Esophagus muscularis mucosa (tissue), 4 donors: ENCODE data around the gene CHMP2A. TPM values are rescaled to one million over a fixed set of nuclear protein-coding genes. Genes with fewer than 3 reads are reported as not detected.

Experiments used
- DNase-seq: peaks from one replicate; pipeline ENCODE4 v3.0.0-alpha.2; 2017; ENCODE audit errors: extremely low spot score
- H3K27ac ChIP-seq, 4 donors: fragments of 200-600 bp; sonication (generic); replicated peaks in 1 of 4; 1 replicate in 3 of 4; 2 replicates in 1 of 4; pipeline ENCODE4 v1.5.1; 2016 to 2019; ENCODE audit warnings: mild to moderate bottlenecking in 1 of 4
- H3K27me3 ChIP-seq, 4 donors: fragments of 200-600 bp; sonication (generic); one replicate each; pipeline versions ENCODE4 v1.5.1 to v1.6.0; 2016 to 2019
- H3K36me3 ChIP-seq, 4 donors: fragments of 200-600 bp; sonication (generic); one replicate each; pipeline ENCODE4 v1.5.1; 2016 to 2019
- H3K4me1 ChIP-seq, 4 donors: fragments of 200-600 bp; sonication (generic); one replicate each; pipeline ENCODE4 v1.5.1; 2016 to 2019
- H3K4me3 ChIP-seq, 4 donors: fragments of 200-600 bp; sonication (generic); 1 replicate in 2 of 4; 2 replicates in 2 of 4; pipeline ENCODE4 v1.5.1; 2016 to 2019; ENCODE audit warnings: mild to moderate bottlenecking in 4 of 4, moderate library complexity in 1 of 4
- H3K9me3 ChIP-seq, 4 donors: fragments of 200-600 bp; sonication (generic); 1 replicate in 3 of 4; 2 replicates in 1 of 4; pipeline ENCODE4 v1.5.1; 2016 to 2019
- EP300 ChIP-seq: sonication (generic); formaldehyde crosslinking; IDR thresholded peaks from one replicate; pipeline ENCODE4 v1.6.1; 2017; ENCODE audit warnings: antibody characterized with exemption
- POLR2A ChIP-seq: fragments of 450-650 bp; IDR thresholded peaks from one replicate; pipeline ENCODE4 v1.6.1; 2017; ENCODE audit warnings: antibody characterized with exemption, moderate library complexity, mild to moderate bottlenecking, low read depth
- POLR2AphosphoS5 ChIP-seq, 2 donors: sonication (generic); formaldehyde crosslinking; IDR thresholded peaks; one replicate each; pipeline ENCODE4 v1.6.1; 2017; ENCODE audit warnings: antibody characterized with exemption in 2 of 2
- WGBS: methylation state at CpG from one replicate; pipeline ENCODE4 v1.1.5; 2018; 5-methylcytosine and 5-hydroxymethylcytosine counted together
- intact Hi-C: fragments of 100-400 bp; cut with DNase I; formaldehyde crosslinking; loops from one replicate; pipeline ENCODE4 v1.15.1; 2023
- total RNA-seq, 4 donors: library from RNA; depleted of rRNA; stranded (reverse); fragments of >200 nt; gene quantifications; one replicate each; pipeline versions ENCODE4 v1.1.0 to v1.2.1, GENCODE V29; 2016
- TF ChIP-seq, protein P1 (sequence below), 3 experiments: fragments of 200-600 bp in 2 of 3; fragments of 450-650 bp in 1 of 3; sonication (generic) in 2 of 3; IDR thresholded peaks; one replicate each; pipeline ENCODE4 v1.5.1; 2017 to 2019; ENCODE audit warnings: antibody characterized with exemption in 3 of 3, mild to moderate bottlenecking in 2 of 3, moderate library complexity in 1 of 3

Gene CHMP2A
- total RNA-seq = 100 to 1,000 TPM; 124 to 145 (median 141) TPM

DNA sequence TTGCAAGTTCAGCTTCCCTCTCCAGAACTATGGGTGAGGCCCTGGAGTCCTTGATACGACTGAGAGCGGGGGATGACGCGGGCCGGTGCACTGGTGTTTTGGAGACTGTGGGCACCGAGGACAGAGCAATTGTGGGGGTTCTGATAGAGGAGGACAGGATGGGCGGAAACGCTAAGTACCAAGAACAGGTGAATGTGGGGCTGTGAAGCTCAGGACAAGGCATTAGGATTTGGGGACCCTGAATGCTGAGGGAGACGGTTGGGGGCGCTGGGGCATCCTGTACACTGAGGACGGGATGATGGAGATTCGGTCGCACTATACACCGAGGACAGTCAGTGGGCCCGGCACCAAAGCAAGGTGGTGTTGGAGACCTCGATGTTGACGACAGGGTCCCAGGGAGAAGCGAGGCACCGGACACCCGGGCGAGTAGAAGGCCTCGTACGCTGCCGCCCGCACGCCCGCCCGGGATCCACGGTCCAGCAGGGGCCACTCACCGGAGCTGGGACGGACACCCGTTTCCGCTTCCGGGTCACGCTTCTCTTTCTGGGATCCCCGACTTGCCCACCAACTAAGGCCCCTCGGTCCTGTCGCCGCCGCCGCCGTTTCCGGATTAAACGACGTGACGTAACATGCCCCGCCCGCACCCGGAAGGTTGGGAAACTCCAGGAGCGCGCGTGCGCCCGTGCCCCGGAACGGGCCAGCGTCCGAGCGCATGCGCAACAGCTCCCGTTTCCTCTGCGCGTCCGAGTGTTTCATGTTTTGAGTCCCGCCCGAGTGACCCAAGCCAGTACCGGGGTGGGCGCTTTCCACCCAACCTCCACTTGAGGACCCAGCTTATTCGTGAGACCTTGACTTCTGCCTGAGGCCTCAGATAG lies at the start of gene CHMP2A:
CHMP2A (minus strand) TSS at position 612 of the 875 bp plus-strand sequence. CDS start 893 bp downstream, outside the sequence.
- H3K27ac ChIP-seq = peak within 1 kb of the TSS; percentile 94 to 100 (median 98)
- DNase-seq = peak; percentile 100
- peaks cover 40 to 59% (median 54%) of the 10 kb centered on the region in 4 donors for H3K36me3 ChIP-seq
- no peaks in the 10 kb centered on the region for H3K9me3 ChIP-seq
- H3K27me3 ChIP-seq = no peaks in the 10 kb centered on the region
- TF ChIP-seq POLR2A = peak; percentile 39
- TF ChIP-seq EP300 = no peak
- TF ChIP-seq POLR2AphosphoS5 (IDR thresholded peaks at IDR 0.05) = peak; percentile 93 to 98
- TF ChIP-seq, protein P1, sequence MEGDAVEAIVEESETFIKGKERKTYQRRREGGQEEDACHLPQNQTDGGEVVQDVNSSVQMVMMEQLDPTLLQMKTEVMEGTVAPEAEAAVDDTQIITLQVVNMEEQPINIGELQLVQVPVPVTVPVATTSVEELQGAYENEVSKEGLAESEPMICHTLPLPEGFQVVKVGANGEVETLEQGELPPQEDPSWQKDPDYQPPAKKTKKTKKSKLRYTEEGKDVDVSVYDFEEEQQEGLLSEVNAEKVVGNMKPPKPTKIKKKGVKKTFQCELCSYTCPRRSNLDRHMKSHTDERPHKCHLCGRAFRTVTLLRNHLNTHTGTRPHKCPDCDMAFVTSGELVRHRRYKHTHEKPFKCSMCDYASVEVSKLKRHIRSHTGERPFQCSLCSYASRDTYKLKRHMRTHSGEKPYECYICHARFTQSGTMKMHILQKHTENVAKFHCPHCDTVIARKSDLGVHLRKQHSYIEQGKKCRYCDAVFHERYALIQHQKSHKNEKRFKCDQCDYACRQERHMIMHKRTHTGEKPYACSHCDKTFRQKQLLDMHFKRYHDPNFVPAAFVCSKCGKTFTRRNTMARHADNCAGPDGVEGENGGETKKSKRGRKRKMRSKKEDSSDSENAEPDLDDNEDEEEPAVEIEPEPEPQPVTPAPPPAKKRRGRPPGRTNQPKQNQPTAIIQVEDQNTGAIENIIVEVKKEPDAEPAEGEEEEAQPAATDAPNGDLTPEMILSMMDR (IDR thresholded peaks at IDR 0.05) = peak in 1 of 3 experiments; percentile 27
- peak within 1 kb of the TSS; percentile 70 to 84 (median 75) for H3K4me3 ChIP-seq
- under 1% methylated on average over 25 of the region's 69 CpGs for WGBS
- peaks cover 39 to 50% (median 48%) of the 10 kb centered on the region in 4 donors for H3K4me1 ChIP-seq
- intact Hi-C loops = no loop called here

DNA sequence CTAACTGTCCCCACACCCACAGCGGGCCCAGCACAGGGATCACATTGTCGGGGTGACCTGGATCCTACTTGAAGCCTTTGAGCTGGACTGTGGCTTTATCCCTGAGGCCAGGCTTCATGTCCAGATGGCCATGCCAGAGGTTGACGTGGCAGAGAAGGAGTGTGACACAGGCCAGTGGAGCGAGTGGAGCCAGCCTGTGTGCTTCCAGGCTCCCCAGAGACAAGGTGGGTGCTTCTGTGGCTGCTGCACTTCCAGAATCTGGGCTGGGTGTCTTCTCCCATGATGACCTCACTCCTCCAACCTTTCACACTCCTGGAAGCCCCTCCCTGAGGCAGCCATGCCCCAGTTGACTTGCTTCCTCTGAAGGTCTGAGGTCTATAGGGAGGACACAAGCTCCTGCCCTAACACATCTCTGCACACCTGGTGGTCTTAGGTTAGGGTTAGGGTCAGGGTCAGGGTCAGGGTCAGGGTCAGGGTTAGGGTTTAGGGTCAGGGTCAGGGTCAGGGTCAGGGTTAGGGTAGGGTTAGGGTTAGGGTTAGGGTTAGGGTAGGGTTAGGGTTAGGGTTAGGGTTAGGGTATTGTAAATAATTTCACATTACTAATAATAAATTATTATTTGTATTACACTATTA lies 31.3 kb upstream of the CHMP2A start:
- H3K36me3 ChIP-seq = peaks cover 15 to 34% (median 29%) of the 10 kb centered on the region in 4 donors
- TF ChIP-seq POLR2A = no peak
- no peak for TF ChIP-seq POLR2AphosphoS5 (IDR thresholded peaks at IDR 0.05)
- TF ChIP-seq, protein P1 (IDR thresholded peaks at IDR 0.05) = no peak
- no peak for TF ChIP-seq EP300
- no peaks in the 10 kb centered on the region for H3K9me3 ChIP-seq
- intact Hi-C loops = no loop called here
- no peak overlapping the region for H3K27ac ChIP-seq
- DNase-seq = no peak
- peaks cover 5 to 7% (median 6%) of the 10 kb centered on the region in 4 donors for H3K4me1 ChIP-seq
- H3K4me3 ChIP-seq = no peak overlapping the region
- H3K27me3 ChIP-seq = no peaks in the 10 kb centered on the region
- 97% methylated on average over 4 of the region's 4 CpGs for WGBS

DNA sequence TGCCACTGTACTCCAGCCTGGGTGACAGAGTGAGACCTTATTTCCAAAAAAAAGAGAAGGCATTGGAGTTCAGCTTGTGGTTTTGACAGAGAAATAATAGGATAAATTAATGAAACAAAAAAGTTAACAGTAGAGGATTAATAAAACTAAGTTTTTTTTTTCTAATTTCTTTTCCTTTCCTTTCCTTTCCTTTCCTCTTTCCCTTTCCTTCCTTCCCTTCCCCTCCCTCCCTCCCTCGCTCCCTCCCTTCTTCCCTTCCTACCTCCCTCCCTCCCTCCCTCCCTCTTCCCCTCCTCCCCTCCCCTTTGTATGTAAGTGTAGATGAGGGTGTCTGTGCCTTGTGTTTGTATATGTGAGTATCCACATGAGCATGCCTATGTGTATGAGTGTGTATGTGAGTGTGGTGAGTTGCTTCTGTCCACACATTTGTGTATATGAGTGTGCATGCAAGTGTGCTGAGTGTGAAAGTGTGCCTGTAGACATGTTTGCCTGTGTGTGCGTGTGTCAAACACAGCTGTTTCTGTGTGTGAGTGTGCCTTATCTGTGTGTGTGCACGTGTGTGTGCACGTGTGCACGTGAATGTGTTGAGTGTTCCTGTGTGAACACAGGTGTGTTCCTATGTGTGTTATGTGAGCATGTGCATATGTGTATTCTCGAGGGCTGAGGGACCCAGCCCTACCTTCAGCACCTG lies 30.7 kb upstream of the CHMP2A start:
- Histone ChIP-seq H3K4me1 (peaks cover 12 to 14% (median 13%) of the 10 kb centered on the region in 4 donors), H3K36me3 (peaks cover 15 to 34% (median 29%) of the 10 kb centered on the region in 4 donors), H3K27ac (no peak overlapping the region), H3K9me3 (no peaks in the 10 kb centered on the region), H3K27me3 (no peaks in the 10 kb centered on the region), H3K4me3 (no peak overlapping the region)
- 82% methylated on average over 6 of the region's 6 CpGs for WGBS
- no peak for DNase-seq
- intact Hi-C loops = no loop called here
- TF ChIP-seq POLR2AphosphoS5 (IDR thresholded peaks at IDR 0.05) (no peak), POLR2A (no peak), EP300 (no peak)
- TF ChIP-seq, protein P1 (IDR thresholded peaks at IDR 0.05) = no peak

DNA sequence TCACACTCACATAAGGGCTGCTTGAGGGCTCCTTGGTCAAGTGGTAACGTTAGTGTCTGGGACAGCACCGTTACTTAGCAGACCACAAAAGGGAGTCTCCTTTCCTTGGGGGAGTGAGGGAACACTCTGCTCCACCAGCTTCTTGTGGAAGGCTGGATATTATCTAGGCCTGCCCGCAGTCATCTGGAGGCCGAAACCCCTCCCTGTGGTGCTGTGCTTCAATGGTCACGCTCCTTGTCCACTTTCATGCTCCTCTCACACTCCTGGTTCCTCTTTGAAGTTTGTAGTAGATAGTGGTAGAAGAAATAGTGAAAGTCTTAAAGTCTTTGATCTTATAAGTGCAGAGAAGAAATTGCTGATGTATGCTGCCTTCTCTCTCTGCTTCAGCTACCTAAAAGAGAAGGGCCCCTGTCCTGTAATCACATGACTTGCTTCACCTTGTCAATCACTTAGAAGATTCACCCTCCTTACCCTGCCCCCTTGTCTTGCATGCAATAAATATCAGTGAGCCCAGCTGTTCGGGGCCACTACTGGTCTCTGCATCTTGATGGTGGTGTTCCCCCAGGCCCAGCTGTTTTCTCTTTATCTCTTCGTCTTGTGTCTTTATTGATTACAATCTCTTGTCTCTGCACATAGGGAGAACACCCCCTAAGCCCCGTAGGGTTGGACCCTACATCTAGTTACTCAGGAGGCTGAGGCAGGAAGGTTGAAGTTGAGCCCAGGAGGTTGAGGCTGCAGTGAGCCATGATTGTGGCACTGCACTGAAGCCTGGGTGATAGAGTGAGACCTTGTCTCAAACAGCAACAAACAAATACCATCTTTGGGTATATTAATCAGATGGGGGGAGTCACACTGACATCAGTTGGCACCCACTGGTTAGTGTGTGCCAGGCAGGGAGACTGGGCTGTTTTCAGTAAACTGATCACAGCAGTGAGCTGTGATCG lies 29.9 kb upstream of the CHMP2A start:
- H3K36me3 ChIP-seq = peaks cover 15 to 34% (median 29%) of the 10 kb centered on the region in 4 donors
- H3K27me3 ChIP-seq = no peaks in the 10 kb centered on the region
- WGBS = 88% methylated on average over 8 of the region's 9 CpGs
- intact Hi-C loops = no loop called here
- H3K4me3 ChIP-seq = no peak overlapping the region
- H3K9me3 ChIP-seq = no peaks in the 10 kb centered on the region
- TF ChIP-seq, protein P1 (IDR thresholded peaks at IDR 0.05) = no peak
- TF ChIP-seq POLR2AphosphoS5 (IDR thresholded peaks at IDR 0.05) (no peak), POLR2A (no peak), EP300 (no peak)
- H3K4me1 ChIP-seq = peaks cover 13 to 22% (median 15%) of the 10 kb centered on the region in 4 donors
- no peak for DNase-seq
- H3K27ac ChIP-seq = no peak overlapping the region
